Sigmoid colon (tissue), 7 donors: ENCODE data around the gene GNA12. TPM values are rescaled to one million over a fixed set of nuclear protein-coding genes. Genes with fewer than 3 reads are reported as not detected.
A peak's percentile ranks its signal among the peaks of the same experiment; 100 is the strongest.

Experiments used
- DNase-seq: peaks from one replicate; pipeline ENCODE4 v3.0.0-alpha.2; 2019
- H3K27ac ChIP-seq, 4 donors: fragments of 200-600 bp; sonication (generic); one replicate each; pipeline ENCODE4 v1.5.1; 2016 to 2019; ENCODE audit warnings: mild to moderate bottlenecking in 1 of 4
- H3K27me3 ChIP-seq, 3 donors: fragments of 200-600 bp; sonication (generic); one replicate each; pipeline ENCODE4 v1.5.1; 2019; ENCODE audit warnings: mild to moderate bottlenecking in 1 of 3
- H3K36me3 ChIP-seq, 4 donors: fragments of 200-600 bp; sonication (generic); one replicate each; pipeline ENCODE4 v1.5.1; 2016 to 2019
- H3K4me1 ChIP-seq, 4 donors: fragments of 200-600 bp; sonication (generic); one replicate each; pipeline ENCODE4 v1.5.1; 2017 to 2019
- H3K4me3 ChIP-seq, 4 donors: fragments of 200-600 bp; sonication (generic); one replicate each; pipeline ENCODE4 v1.5.1; 2017 to 2019; ENCODE audit warnings: mild to moderate bottlenecking in 2 of 4, moderate library complexity in 1 of 4
- H3K9me3 ChIP-seq, 4 donors: fragments of 200-600 bp in 3 of 4; sonication (generic) in 3 of 4; one replicate each; pipeline versions ENCODE4 v1.5.1 to v1.6.1; 2013 to 2019
- CTCF ChIP-seq, 4 experiments: fragments of 450-650 bp in 3 of 4; fragments of 200-600 bp in 1 of 4; IDR thresholded peaks; one replicate each; pipeline ENCODE4 v1.5.1; 2016 to 2019; ENCODE audit warnings: antibody characterized with exemption in 4 of 4, mild to moderate bottlenecking in 3 of 4, moderate library complexity in 2 of 4
- EP300 ChIP-seq, 4 donors: sonication (generic); formaldehyde crosslinking; IDR thresholded peaks; one replicate each; pipeline ENCODE4 v1.6.1; 2017; ENCODE audit warnings: antibody characterized with exemption in 4 of 4
- POLR2A ChIP-seq, 2 donors: fragments of 450-650 bp; IDR thresholded peaks; one replicate each; pipeline ENCODE4 v1.6.1; 2016; ENCODE audit warnings: antibody characterized with exemption in 2 of 2, mild to moderate bottlenecking in 2 of 2, moderate library complexity in 2 of 2
- POLR2AphosphoS5 ChIP-seq, 4 donors: sonication (generic); formaldehyde crosslinking; IDR thresholded peaks; one replicate each; pipeline ENCODE4 v1.6.1; 2017; ENCODE audit warnings: antibody characterized with exemption in 4 of 4
- WGBS, 2 donors: extraction: QIAGEN DNeasy Blood & Tissue Kit; methylation state at CpG; one replicate each; pipeline ENCODE4 v1.1.7; 2013; 5-methylcytosine and 5-hydroxymethylcytosine counted together
- intact Hi-C: fragments of 100-400 bp; cut with DNase I; formaldehyde crosslinking; loops from one replicate; pipeline ENCODE4 v1.15.1; 2023
- polyA plus RNA-seq, 3 donors: library from polyadenylated mRNA; stranded (reverse); fragments of 200-250 nt; gene quantifications; one replicate each; pipeline ENCODE4 v1.2.3, GENCODE V29; 2013
- total RNA-seq, 4 donors: library from RNA; depleted of rRNA; stranded (reverse); fragments of >200 nt; gene quantifications; one replicate each; pipeline ENCODE4 v1.1.0, GENCODE V29; 2016
- donor health status: healthy with polysubstance abuse.
- donor health status: Bipolar disorder and iron deficiency.
- donor health status: healthy.

The GNA12 gene
- total and polyA plus RNA-seq, 7 donors: 13.2 to 46.5 (median 22.0) TPM

- Histone ChIP-seq H3K27ac (peak overlapping the region in 3 of 4 donors; percentile 92 to 96 (median 96)), H3K27me3 (no peaks in the 10 kb centered on the region), H3K4me3 (no peak overlapping the region), H3K4me1 (peaks cover 0 to 61% (median 45%) of the 10 kb centered on the region in 4 donors), H3K9me3 (no peaks in the 10 kb centered on the region), H3K36me3 (no peaks in the 10 kb centered on the region)
- intact Hi-C loops: no loop called here
- TF ChIP-seq EP300 (IDR thresholded peaks at IDR 0.05): no peak
- TF ChIP-seq POLR2AphosphoS5 (IDR thresholded peaks at IDR 0.05): no peak
- no peak for TF ChIP-seq POLR2A (IDR thresholded peaks at IDR 0.05)
- TF ChIP-seq CTCF (IDR thresholded peaks at IDR 0.05): no peak
- no peak for DNase-seq
Observed at GRCh38 chr7:2755531-2755930, 88.6 kb downstream of the GNA12 start.

DNA sequence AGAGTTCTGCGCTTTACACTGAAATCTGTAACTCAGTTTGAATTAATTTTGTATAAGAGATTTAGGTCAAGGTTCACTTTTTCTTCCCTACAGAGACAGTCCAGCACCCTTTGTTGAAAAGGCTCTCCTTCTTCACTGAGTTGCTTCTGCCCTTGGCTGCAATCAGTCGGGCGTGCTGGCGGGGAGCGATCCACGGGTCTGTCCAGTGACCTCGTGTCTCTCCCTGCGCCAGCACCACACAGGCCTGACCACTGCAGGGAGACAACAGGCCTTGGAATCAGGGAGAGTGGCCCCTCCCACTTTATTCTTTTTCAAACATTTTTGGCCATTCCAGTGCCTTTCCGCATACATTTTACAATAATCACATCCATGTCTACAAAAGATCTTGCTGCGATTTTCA is 89.2 kb downstream of the GNA12 start:
- 96% methylated on average over 10 of the region's 10 CpGs for WGBS, 2 donors
- H3K4me1 ChIP-seq: peaks cover 0 to 61% (median 44%) of the 10 kb centered on the region in 4 donors
- H3K27ac ChIP-seq: peak overlapping the region in 2 of 4 donors; percentile 96
- no peaks in the 10 kb centered on the region for H3K27me3 ChIP-seq
- no peaks in the 10 kb centered on the region for H3K9me3 ChIP-seq
- no peaks in the 10 kb centered on the region for H3K36me3 ChIP-seq
- H3K4me3 ChIP-seq: no peak overlapping the region
- DNase-seq: no peak
- TF ChIP-seq POLR2AphosphoS5 (IDR thresholded peaks at IDR 0.05) (no peak), POLR2A (IDR thresholded peaks at IDR 0.05) (no peak), CTCF (IDR thresholded peaks at IDR 0.05) (no peak), EP300 (IDR thresholded peaks at IDR 0.05) (no peak)
- intact Hi-C loops: no loop called here

DNA sequence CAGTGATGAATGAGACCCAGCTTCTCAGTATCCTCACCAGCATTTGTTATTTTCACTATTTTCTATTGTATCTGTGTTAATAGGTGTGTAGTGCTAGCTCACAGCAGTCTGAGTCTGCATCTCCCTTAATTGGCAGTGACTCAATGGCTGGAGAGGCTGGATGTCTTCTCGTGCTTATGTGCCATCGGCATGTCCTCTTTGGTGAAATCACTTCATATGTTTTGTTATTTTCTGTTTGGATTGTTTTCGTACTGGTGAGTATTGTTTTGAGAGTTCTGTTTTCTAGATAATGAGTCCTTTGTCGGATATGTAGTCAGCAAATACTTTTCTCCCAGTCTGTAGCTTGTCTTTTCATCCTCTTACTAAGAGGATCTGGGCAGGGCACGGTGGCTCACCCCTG is 90.0 kb downstream of the GNA12 start:
- no peak for TF ChIP-seq POLR2AphosphoS5 (IDR thresholded peaks at IDR 0.05)
- no peaks in the 10 kb centered on the region for H3K9me3 ChIP-seq
- H3K27ac ChIP-seq: peak overlapping the region in 3 of 4 donors; percentile 2 to 96 (median 96)
- intact Hi-C loops: no loop called here
- H3K4me3 ChIP-seq: no peak overlapping the region
- no peaks in the 10 kb centered on the region for H3K36me3 ChIP-seq
- H3K4me1 ChIP-seq: peaks cover 0 to 55% (median 37%) of the 10 kb centered on the region in 4 donors
- WGBS, 2 donors: 91 to 92% methylated on average over 5 of the region's 5 CpGs
- no peaks in the 10 kb centered on the region for H3K27me3 ChIP-seq
- peak; percentile 54 for DNase-seq

- Histone ChIP-seq H3K27ac (peak overlapping the region in 2 of 4 donors; percentile 96), H3K27me3 (no peaks in the 10 kb centered on the region), H3K36me3 (no peaks in the 10 kb centered on the region), H3K4me1 (peaks cover 0 to 45% (median 28%) of the 10 kb centered on the region in 4 donors), H3K4me3 (no peak overlapping the region), H3K9me3 (no peaks in the 10 kb centered on the region)
- intact Hi-C loops: no loop called here
- WGBS, 2 donors: 93 to 94% methylated on average over 3 of the region's 3 CpGs
- DNase-seq: no peak
- TF ChIP-seq POLR2A (IDR thresholded peaks at IDR 0.05) (no peak), EP300 (IDR thresholded peaks at IDR 0.05) (no peak), POLR2AphosphoS5 (IDR thresholded peaks at IDR 0.05) (no peak), CTCF (IDR thresholded peaks at IDR 0.05) (no peak)
Observed at GRCh38 chr7:2753148-2753547, 91.0 kb downstream of the GNA12 start.

GRCh38 chr7:2751086-2751485 is 93.0 kb downstream of the GNA12 start:
- Histone ChIP-seq H3K4me1 (peaks cover 0 to 26% (median 12%) of the 10 kb centered on the region in 4 donors), H3K27ac (no peak overlapping the region), H3K4me3 (no peak overlapping the region), H3K9me3 (no peaks in the 10 kb centered on the region), H3K36me3 (no peaks in the 10 kb centered on the region), H3K27me3 (no peaks in the 10 kb centered on the region)
- WGBS, 2 donors: 80 to 87% methylated on average over 5 of the region's 5 CpGs
- DNase-seq: no peak
- intact Hi-C loops: no loop called here
- TF ChIP-seq CTCF (IDR thresholded peaks at IDR 0.05) (no peak), EP300 (IDR thresholded peaks at IDR 0.05) (no peak), POLR2A (IDR thresholded peaks at IDR 0.05) (no peak), POLR2AphosphoS5 (IDR thresholded peaks at IDR 0.05) (no peak)
